ENCODE data around the gene DCAF6. TPM values are rescaled to one million over a fixed set of nuclear protein-coding genes. Genes with fewer than 3 reads are reported as not detected.

Gene DCAF6
- total and polyA plus RNA-seq, 5 donors = 124 to 192 (median 175) TPM

- Histone ChIP-seq H3K27ac (ENCODE audit: low read length) (no peak overlapping the region), H3K9me3 (ENCODE audit: control insufficient read depth, low read length) (no peaks in the 10 kb centered on the region), H3K27me3 (ENCODE audit: control insufficient read depth, insufficient read depth) (no peaks in the 10 kb centered on the region), H3K4me1 (ENCODE audit: control insufficient read depth, insufficient read depth, low read length) (peaks cover 3% of the 10 kb centered on the region), H3K4me3 (ENCODE audit: low read length) (no peak overlapping the region)
- intact Hi-C loops (cut with DNase I) = no loop called here
- no peak for ATAC-seq
- DNase-seq = no peak
- 96% methylated on average over 6 of the region's 6 CpGs for WGBS
Observed at GRCh38 chr1:168095476-168095875, 159.0 kb downstream of the DCAF6 start.

- no peak for ATAC-seq
- Histone ChIP-seq H3K4me3 (ENCODE audit: low read length) (no peak overlapping the region), H3K27me3 (ENCODE audit: control insufficient read depth, insufficient read depth) (no peaks in the 10 kb centered on the region), H3K27ac (ENCODE audit: low read length) (no peak overlapping the region), H3K4me1 (ENCODE audit: control insufficient read depth, insufficient read depth, low read length) (peaks cover 3% of the 10 kb centered on the region), H3K9me3 (ENCODE audit: control insufficient read depth, low read length) (no peaks in the 10 kb centered on the region)
- WGBS = 96% methylated on average over 27 of the region's 27 CpGs
- no peak for DNase-seq
- intact Hi-C loops (cut with DNase I) = no loop called here
Observed at GRCh38 chr1:168096296-168097165, 160.0 kb downstream of the DCAF6 start.

GRCh38 chr1:168097921-168098528, 161.5 kb downstream of the DCAF6 start:
- intact Hi-C loops (cut with DNase I) = no loop called here
- H3K27me3 ChIP-seq (ENCODE audit: control insufficient read depth, insufficient read depth) = no peaks in the 10 kb centered on the region
- WGBS = 87% methylated on average over 12 of the region's 12 CpGs

GRCh38 chr1:168098534-168099320, 162.2 kb downstream of the DCAF6 start:
- Histone ChIP-seq H3K4me1 (ENCODE audit: control insufficient read depth, insufficient read depth, low read length) (no peaks in the 10 kb centered on the region), H3K27me3 (ENCODE audit: control insufficient read depth, insufficient read depth) (no peaks in the 10 kb centered on the region), H3K9me3 (ENCODE audit: control insufficient read depth, low read length) (no peaks in the 10 kb centered on the region), H3K27ac (ENCODE audit: low read length) (no peak overlapping the region), H3K4me3 (ENCODE audit: low read length) (no peak overlapping the region)
- DNase-seq (no peak), ATAC-seq (no peak)
- WGBS = 90% methylated on average over 15 of the region's 15 CpGs
- intact Hi-C loops (cut with DNase I) = no loop called here

More at GRCh38 chr1:168097921-168098528, 161.5 kb downstream of the DCAF6 start:
- no peak for DNase-seq
- no peak for ATAC-seq
- H3K9me3 ChIP-seq (ENCODE audit: control insufficient read depth, low read length) = no peaks in the 10 kb centered on the region
- H3K4me1 ChIP-seq (ENCODE audit: control insufficient read depth, insufficient read depth, low read length) = no peaks in the 10 kb centered on the region
- no peak overlapping the region for H3K27ac ChIP-seq (ENCODE audit: low read length)
- H3K4me3 ChIP-seq (ENCODE audit: low read length) = no peak overlapping the region

- no peaks in the 10 kb centered on the region for H3K4me1 ChIP-seq (ENCODE audit: control insufficient read depth, insufficient read depth, low read length)
- DNase-seq (no peak), ATAC-seq (peak; percentile 38 to 73)
- no peak overlapping the region for H3K4me3 ChIP-seq (ENCODE audit: low read length)
- H3K9me3 ChIP-seq (ENCODE audit: control insufficient read depth, low read length) = no peaks in the 10 kb centered on the region
- WGBS = 65% methylated on average over 7 of the region's 7 CpGs
- H3K27ac ChIP-seq (ENCODE audit: low read length) = no peak overlapping the region
- intact Hi-C loops (cut with DNase I) = no loop called here
- no peaks in the 10 kb centered on the region for H3K27me3 ChIP-seq (ENCODE audit: control insufficient read depth, insufficient read depth)
Observed at GRCh38 chr1:168099337-168099801, 162.9 kb downstream of the DCAF6 start.

- Histone ChIP-seq H3K4me3 (ENCODE audit: low read length) (no peak overlapping the region), H3K4me1 (ENCODE audit: control insufficient read depth, insufficient read depth, low read length) (no peaks in the 10 kb centered on the region), H3K27ac (ENCODE audit: low read length) (no peak overlapping the region), H3K27me3 (ENCODE audit: control insufficient read depth, insufficient read depth) (no peaks in the 10 kb centered on the region), H3K9me3 (ENCODE audit: control insufficient read depth, low read length) (no peaks in the 10 kb centered on the region)
- WGBS = 92% methylated on average over 7 of the region's 7 CpGs
- no peak for DNase-seq
- no peak for ATAC-seq
- intact Hi-C loops (cut with DNase I) = no loop called here
Observed at GRCh38 chr1:168100315-168101002, 164.0 kb downstream of the DCAF6 start.

GRCh38 chr1:168101336-168101735, 164.9 kb downstream of the DCAF6 start:
- Histone ChIP-seq H3K27me3 (ENCODE audit: control insufficient read depth, insufficient read depth) (no peaks in the 10 kb centered on the region), H3K9me3 (ENCODE audit: control insufficient read depth, low read length) (no peaks in the 10 kb centered on the region), H3K27ac (ENCODE audit: low read length) (no peak overlapping the region), H3K4me1 (ENCODE audit: control insufficient read depth, insufficient read depth, low read length) (no peaks in the 10 kb centered on the region), H3K4me3 (ENCODE audit: low read length) (no peak overlapping the region)
- DNase-seq (no peak), ATAC-seq (no peak)
- WGBS = 93% methylated on average over 8 of the region's 8 CpGs
- intact Hi-C loops (cut with DNase I) = no loop called here

- Histone ChIP-seq H3K9me3 (ENCODE audit: control insufficient read depth, low read length) (no peaks in the 10 kb centered on the region), H3K27ac (ENCODE audit: low read length) (no peak overlapping the region), H3K4me3 (ENCODE audit: low read length) (no peak overlapping the region), H3K27me3 (ENCODE audit: control insufficient read depth, insufficient read depth) (no peaks in the 10 kb centered on the region), H3K4me1 (ENCODE audit: control insufficient read depth, insufficient read depth, low read length) (no peaks in the 10 kb centered on the region)
- DNase-seq (no peak), ATAC-seq (no peak)
- intact Hi-C loops (cut with DNase I) = no loop called here
- 75% methylated on average over 1 of the region's 1 CpG for WGBS
Observed at GRCh38 chr1:168102487-168102886, 166.0 kb downstream of the DCAF6 start.

GRCh38 chr1:168104535-168104934, 168.1 kb downstream of the DCAF6 start:
- intact Hi-C loops (cut with DNase I) = no loop called here
- H3K4me3 ChIP-seq (ENCODE audit: low read length) = no peak overlapping the region
- WGBS = 81% methylated on average over 11 of the region's 11 CpGs
- no peak for DNase-seq
- no peaks in the 10 kb centered on the region for H3K27me3 ChIP-seq (ENCODE audit: control insufficient read depth, insufficient read depth)
- H3K9me3 ChIP-seq (ENCODE audit: control insufficient read depth, low read length) = no peaks in the 10 kb centered on the region
- H3K4me1 ChIP-seq (ENCODE audit: control insufficient read depth, insufficient read depth, low read length) = no peaks in the 10 kb centered on the region
- no peak for ATAC-seq
- H3K27ac ChIP-seq (ENCODE audit: low read length) = no peak overlapping the region

- intact Hi-C loops (cut with DNase I) = no loop called here
- Histone ChIP-seq H3K4me3 (ENCODE audit: low read length) (no peak overlapping the region), H3K27me3 (ENCODE audit: control insufficient read depth, insufficient read depth) (no peaks in the 10 kb centered on the region), H3K27ac (ENCODE audit: low read length) (no peak overlapping the region), H3K9me3 (ENCODE audit: control insufficient read depth, low read length) (no peaks in the 10 kb centered on the region), H3K4me1 (ENCODE audit: control insufficient read depth, insufficient read depth, low read length) (no peaks in the 10 kb centered on the region)
- ATAC-seq = no peak
- no peak for DNase-seq
- 95% methylated on average over 6 of the region's 6 CpGs for WGBS
Observed at GRCh38 chr1:168105846-168106245, 169.4 kb downstream of the DCAF6 start.

Measured in right cardiac atrium (tissue), 5 donors.